Immature natural killer cell (primary cell): ENCODE results near the gene CA11. TPM values are rescaled to one million over a fixed set of nuclear protein-coding genes. Genes with fewer than 3 reads are reported as not detected.

ENCODE experiments used
- polyA plus RNA-seq, 3 donors: library from polyadenylated mRNA; unstranded; fragments of 300-500 nt; fragmentation: Illumina TruSeq; gene quantifications; one replicate each; pipeline ENCODE4 v1.2.3, GENCODE V29; 2021

The CA11 gene
- polyA plus RNA-seq, 3 donors from 2014 or later = 1.8 to 16.4 (median 3.6) TPM

Other genes starting within 250 kb of the CA11 start
- gene GRWD1, start 200.2 kb downstream of the CA11 start, polyA plus RNA-seq = 10 to 100 TPM; 32.3 to 42.4 (median 34.6) TPM
- gene KCNJ14, start 190.6 kb downstream of the CA11 start, polyA plus RNA-seq = under 1 TPM in 2 of 3 donors, not detected in 1; 0.06 to 0.07 TPM
- 10 to 100 TPM; 14.4 to 37.6 (median 29.6) TPM for gene CYTH2, start 176.8 kb downstream of the CA11 start, polyA plus RNA-seq
- not detected for gene LMTK3, start 134.4 kb downstream of the CA11 start, polyA plus RNA-seq
- not detected for gene SULT2B1, start 94.0 kb downstream of the CA11 start, polyA plus RNA-seq
- gene SPACA4, start 39.4 kb downstream of the CA11 start, polyA plus RNA-seq = not detected
- gene FAM83E, start 31.1 kb downstream of the CA11 start, polyA plus RNA-seq = not detected
- gene RPL18, start 27.0 kb downstream of the CA11 start, polyA plus RNA-seq = 1,000 to 10,000 TPM in 1 of 3 donors, 100 to 1,000 TPM in 2; 938 to 1,525 (median 950) TPM
- gene SPHK2, start 26.7 kb downstream of the CA11 start, polyA plus RNA-seq = 10 to 100 TPM; 10.5 to 14.5 (median 14.1) TPM
- 10 to 100 TPM; 23.6 to 65.1 (median 26.3) TPM for gene DBP, start 8.8 kb downstream of the CA11 start, polyA plus RNA-seq
- gene NTN5, start 26.8 kb upstream of the CA11 start, polyA plus RNA-seq = under 1 TPM in 1 of 3 donors, not detected in 2; 0.46 TPM
- gene FUT2, start 49.8 kb upstream of the CA11 start, polyA plus RNA-seq = under 1 TPM in 1 of 3 donors, not detected in 2; 0.21 TPM
- 1 to 10 TPM in 1 of 3 donors, under 1 TPM in 1, not detected in 1; 0.17 to 1.1 TPM for gene MAMSTR, start 73.5 kb upstream of the CA11 start, polyA plus RNA-seq
- under 1 TPM in 1 of 3 donors, not detected in 2; 0.10 TPM for gene RASIP1, start 94.4 kb upstream of the CA11 start, polyA plus RNA-seq
- gene IZUMO1, start 100.7 kb upstream of the CA11 start, polyA plus RNA-seq = not detected
- not detected for gene FUT1, start 106.5 kb upstream of the CA11 start, polyA plus RNA-seq
- not detected for gene FGF21, start 109.3 kb upstream of the CA11 start, polyA plus RNA-seq
- 10 to 100 TPM; 18.0 to 21.3 (median 19.9) TPM for gene BCAT2, start 164.8 kb upstream of the CA11 start, polyA plus RNA-seq
- gene HSD17B14, start 190.3 kb upstream of the CA11 start, polyA plus RNA-seq = not detected
- 1 to 10 TPM; 3.0 to 5.9 (median 4.8) TPM for gene PLEKHA4, start 222.4 kb upstream of the CA11 start, polyA plus RNA-seq
- 100 to 1,000 TPM in 1 of 3 donors, 10 to 100 TPM in 2; 41.7 to 149 (median 48.8) TPM for gene PPP1R15A, start 226.2 kb upstream of the CA11 start, polyA plus RNA-seq